Activated CD4-positive, alpha-beta T cell treated with anti-CD3 and anti-CD28 coated beads for 4 hours (primary cell): Measurements from ENCODE around the gene SVOPL.
"Not testable (repeated sequence)": the region's sequence is repeated elsewhere in the genome, so short reads cannot be mapped to it uniquely, and the experiment has no call there.

ENCODE experiments used
- DNase-seq, 2 donors: peaks; one replicate each; pipeline ENCODE4 v3.0.0-alpha.2; 2020

SVOPL gene, protein sequence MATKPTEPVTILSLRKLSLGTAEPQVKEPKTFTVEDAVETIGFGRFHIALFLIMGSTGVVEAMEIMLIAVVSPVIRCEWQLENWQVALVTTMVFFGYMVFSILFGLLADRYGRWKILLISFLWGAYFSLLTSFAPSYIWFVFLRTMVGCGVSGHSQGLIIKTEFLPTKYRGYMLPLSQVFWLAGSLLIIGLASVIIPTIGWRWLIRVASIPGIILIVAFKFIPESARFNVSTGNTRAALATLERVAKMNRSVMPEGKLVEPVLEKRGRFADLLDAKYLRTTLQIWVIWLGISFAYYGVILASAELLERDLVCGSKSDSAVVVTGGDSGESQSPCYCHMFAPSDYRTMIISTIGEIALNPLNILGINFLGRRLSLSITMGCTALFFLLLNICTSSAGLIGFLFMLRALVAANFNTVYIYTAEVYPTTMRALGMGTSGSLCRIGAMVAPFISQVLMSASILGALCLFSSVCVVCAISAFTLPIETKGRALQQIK

DNA sequence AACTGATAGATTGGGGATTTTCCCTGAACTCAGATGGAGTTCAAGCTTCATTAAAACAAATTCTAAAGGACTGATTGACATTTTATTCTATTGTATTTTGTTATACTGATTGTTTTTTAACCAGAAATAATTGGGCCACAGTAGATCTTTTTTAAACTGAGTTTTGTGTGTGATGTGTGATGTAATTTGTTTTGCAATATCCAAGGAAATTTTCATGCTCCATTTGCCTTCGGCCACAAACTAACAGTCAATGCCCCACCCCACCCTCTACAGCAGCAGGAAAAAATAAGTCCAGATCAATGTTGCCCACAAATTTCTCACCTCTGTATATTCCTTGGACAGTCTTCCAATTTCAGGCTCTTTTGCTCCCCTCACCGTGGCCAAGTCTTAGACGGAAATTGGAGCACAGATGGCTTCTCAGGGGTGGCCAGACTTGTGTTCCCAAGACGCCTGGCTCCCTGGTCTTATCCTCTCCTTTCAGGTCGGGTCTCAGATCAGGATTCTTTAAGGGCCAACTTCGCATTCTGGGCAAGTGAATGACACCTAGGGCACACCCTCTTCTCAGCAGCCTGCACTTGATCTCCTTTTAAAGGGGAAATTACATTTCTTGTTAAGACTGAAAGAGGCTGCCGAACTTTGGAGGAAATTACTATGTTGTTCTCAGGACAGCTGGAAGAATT is at the start of gene SVOPL:
TSS of gene SVOPL (minus strand) at position 506 of the 680 bp plus-strand sequence. CDS start 22,317 bp downstream, outside the sequence.
- no peak for DNase-seq

- no peak for DNase-seq
Observed at GRCh38 chr7:138750473-138750872, 49.3 kb upstream of the SVOPL start.

DNA sequence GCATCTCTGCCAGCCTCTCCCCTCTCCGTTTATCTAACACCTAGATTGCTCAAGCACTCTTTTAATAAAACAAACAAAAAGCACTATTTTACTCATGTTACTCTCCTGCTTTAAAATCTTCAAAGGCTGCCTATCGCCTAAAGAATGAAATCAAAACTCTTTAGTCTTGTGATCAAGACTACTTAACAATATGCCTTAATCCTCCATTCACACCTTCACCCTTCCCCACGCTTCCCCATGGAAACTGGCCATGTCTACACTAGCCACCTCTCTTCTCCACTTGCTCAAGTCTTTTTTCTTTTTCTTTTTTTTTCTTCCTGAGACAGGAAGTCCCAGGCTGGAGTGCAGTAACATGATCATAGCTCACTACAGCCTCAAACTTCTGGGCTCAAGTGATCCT is 48.8 kb upstream of the SVOPL start:
- no peak for DNase-seq

GRCh38 chr7:138748666-138749065 is 47.5 kb upstream of the SVOPL start:
- no peak for DNase-seq

GRCh38 chr7:138746073-138746472 is 44.9 kb upstream of the SVOPL start:
- no peak for DNase-seq

GRCh38 chr7:138745189-138745588 is 44.0 kb upstream of the SVOPL start:
- no peak for DNase-seq

GRCh38 chr7:138741453-138741735 is 40.2 kb upstream of the SVOPL start:
- no peak for DNase-seq

GRCh38 chr7:138739859-138740258 is 38.7 kb upstream of the SVOPL start:
- no peak for DNase-seq

DNA sequence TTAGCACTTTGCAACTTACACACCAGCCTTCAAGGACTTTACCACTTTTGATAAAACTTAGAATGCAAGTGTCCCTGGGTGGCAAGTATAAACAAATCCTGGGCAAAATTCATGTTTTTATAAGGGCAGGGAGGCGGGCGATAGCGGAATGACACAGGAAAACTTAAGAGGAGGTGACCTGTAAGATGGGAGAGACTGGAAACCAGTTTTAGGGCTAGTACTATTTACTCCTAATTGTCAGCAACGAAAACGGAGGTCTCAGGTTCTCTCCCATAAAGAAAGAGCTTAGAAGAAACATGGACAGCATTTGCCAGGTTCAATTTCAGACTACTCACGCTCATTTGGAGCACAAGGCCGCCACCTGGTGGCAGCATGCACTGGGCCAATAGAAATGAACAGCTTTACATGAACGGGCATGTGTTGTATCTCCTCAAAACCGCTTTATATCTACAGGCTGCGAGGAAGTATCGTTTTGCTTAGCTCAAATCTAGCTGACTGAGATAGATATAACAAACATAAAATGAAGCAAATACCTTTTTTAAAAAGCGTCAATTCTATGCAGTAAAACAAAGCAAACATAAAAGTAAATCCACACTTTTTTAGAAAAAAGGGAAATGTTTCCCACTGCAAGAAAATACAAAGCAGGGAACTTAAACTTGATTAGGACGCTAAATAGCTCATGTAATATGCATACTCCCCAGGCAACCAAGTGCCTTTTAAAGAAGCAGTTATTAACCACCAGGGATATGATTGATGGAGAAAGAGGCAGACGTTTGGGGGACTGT is 37.6 kb upstream of the SVOPL start:
- peak; percentile 73 to 88 for DNase-seq

GRCh38 chr7:138738114-138738513 is 37.0 kb upstream of the SVOPL start:
- no peak for DNase-seq

- no peak for DNase-seq
Observed at GRCh38 chr7:138735399-138735798, 34.2 kb upstream of the SVOPL start.

DNA sequence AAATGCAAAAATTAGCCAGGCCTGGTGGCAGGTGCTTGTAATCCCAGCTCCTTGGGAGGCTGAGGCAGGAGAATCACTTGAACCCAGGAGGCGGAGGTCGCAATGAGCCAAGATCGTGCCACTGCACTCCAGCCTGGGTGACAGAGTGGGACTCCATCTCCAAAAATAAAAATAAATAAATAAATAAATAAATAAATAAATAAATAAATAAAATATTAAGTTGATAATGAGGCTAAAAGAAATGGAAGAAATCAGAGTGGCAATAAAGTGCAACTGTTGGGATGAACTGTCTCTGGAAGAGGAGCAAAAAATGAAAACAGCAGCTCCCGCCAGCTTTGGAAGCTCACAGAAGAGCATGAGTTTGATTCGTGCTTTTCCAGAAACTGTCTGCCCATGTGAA is 30.6 kb upstream of the SVOPL start:
- DNase-seq = not testable (repeated sequence)

DNA sequence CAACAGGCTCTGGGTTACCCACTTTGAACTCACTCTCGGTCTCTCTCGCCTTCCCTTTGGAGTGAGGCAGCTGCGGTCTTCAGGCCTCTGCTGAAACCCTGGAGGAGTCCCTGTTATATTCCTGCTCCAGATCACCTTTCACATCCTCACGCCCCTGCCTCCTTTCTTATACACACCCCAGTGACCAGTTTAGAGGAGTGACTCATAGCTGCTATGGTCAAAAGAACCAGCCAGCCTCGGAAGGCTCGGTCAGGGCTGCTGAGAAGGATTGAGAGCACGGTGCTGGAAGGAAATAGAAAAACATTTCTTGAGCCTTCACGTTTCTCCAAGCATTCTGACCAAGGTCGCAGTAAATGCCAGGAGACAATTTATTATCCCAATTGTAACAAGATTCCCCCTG is 28.3 kb upstream of the SVOPL start:
- DNase-seq = no peak

DNA sequence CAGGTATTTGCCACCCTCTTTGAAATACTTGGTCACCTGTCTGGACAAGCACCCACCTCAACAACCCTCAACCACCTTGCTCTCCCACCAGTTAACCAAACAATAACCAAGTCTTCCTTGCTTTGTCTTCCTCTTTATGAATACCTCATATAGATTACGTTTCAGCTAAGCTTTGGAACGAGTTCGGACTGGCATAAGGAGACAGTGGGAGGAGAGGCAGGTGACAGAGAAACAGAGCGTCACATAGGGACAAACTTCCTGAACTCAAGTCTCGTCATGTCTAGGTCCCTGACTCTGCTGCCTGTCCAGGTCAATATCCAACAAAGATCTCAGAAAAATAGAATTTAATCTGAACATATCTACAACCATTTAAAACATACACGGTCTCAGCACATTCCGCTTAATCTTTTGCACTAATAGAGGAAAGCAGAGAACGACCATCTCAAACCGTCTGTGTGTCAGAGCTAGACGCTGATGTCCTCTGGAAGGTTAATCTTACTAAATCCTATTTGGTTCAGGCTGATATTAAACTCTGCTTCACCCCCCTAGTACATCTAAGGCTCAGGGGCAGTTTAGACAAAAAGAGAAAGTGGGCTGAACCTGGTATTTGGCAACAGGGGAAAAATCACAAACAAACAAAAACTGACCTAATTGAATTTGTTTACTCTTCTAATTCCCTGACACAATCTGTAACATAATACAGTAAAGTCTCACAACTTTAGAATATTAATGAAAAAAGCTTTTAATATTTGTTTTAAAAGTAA is 26.4 kb upstream of the SVOPL start:
- DNase-seq = no peak

DNA sequence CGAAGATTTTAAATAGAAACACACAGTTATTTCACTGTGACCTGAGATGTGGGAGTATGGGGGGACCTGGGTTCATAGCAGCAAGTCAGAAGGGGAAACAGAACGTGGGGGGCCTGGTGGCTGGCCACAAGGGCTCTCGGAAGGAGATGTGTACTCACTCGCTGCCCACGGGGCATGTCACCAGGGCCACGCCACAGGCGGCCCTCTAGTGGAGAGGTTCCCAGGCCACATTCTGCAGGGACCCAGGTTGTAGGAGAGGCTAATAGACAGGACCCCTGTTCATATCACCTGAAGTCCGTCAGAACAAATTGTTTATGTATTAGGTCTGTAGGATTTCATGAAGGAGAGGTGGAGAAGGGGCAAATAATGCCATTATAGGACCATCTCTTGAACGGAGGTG is 25.1 kb upstream of the SVOPL start:
- no peak for DNase-seq

- DNase-seq = no peak
Observed at GRCh38 chr7:138720286-138720685, 19.1 kb upstream of the SVOPL start.

DNA sequence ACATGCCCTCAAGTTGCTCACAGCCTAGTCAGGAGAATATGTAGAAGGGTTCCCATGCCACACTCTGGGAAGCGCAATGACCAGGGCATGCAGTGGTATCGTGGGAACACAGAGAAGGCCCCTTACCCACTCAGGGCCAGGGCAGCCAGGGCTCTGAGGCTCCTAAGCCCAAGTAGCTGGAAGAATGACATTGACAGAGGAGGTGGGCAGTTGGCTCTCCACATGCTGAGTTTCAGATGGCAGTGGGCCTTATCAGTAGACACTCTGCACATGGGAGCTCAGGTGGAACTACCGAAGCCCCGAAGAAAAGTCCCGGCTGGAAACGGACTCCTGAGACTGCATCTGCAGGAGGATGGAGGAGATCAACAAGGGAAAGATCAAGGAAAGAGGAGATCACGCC is 15.7 kb upstream of the SVOPL start:
- DNase-seq = no peak

GRCh38 chr7:138713191-138713590 is 12.0 kb upstream of the SVOPL start:
- no peak for DNase-seq

DNA sequence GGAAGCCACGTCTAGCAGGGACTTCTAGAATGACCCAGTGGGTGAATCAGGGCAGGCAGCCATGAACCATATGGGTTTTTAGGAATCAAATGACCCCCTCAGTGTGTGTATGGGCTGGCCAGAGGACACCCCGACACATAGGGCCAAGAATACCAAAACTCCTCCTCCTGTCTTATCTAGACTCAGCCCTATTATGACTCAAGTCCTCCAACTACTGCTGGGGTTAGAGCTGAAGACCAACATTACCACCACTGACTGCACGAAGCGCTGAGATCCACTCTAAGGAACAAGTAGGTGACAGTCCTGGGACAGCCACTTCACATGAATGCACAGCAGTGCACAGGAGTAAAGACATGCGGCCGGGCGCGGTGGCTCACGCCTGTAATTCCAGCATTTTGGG is 11.5 kb upstream of the SVOPL start:
- DNase-seq = no peak

- DNase-seq = no peak
Observed at GRCh38 chr7:138710536-138711385, 9.6 kb upstream of the SVOPL start.

DNA sequence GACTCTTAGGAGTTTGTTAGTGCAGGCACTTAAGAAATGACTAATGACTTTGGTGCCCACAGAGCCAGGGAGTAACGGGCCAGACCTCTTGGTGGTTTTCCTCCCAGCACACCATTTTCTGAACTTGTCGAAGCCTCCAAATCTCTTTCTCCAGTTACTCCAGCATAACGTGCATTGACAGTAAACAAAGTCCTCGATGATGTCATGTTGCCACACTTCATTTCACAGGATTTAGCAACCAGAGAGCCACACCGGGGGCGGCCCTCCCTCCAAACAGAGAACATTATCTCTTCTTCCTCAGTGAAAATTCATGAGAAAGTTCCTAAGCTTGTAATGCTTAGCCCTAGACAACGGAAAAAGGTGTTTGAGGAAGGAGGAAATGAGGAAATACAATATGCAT is 4.0 kb upstream of the SVOPL start:
- DNase-seq = no peak

GRCh38 chr7:138701537-138701923 is 368 bp upstream of the SVOPL start:
- DNase-seq = no peak
